Lung (tissue), 12 donors: Measurements from ENCODE around the gene DYNLL2. TPM values are rescaled to one million over a fixed set of nuclear protein-coding genes. Genes with fewer than 3 reads are reported as not detected.

Source experiments
- ATAC-seq: fragments of 200-7000 bp; cut with Tn5 transposase; one replicate; pipeline ENCODE4 v1.9.1; 2020; ENCODE audit warnings: moderate number of reproducible peaks; ENCODE audit not compliant: insufficient read depth, low FRiP score
- DNase-seq, 3 donors: peaks; one replicate each; pipeline ENCODE4 v3.0.0-alpha.2; 2013 to 2017
- H3K27ac ChIP-seq, 2 donors: one replicate each; pipeline ENCODE4 v1.5.1; 2013; ENCODE audit warnings: mild to moderate bottlenecking in 2 of 2, moderate library complexity in 2 of 2, control low read depth in 1 of 2, inconsistent platforms in 1 of 2, low read depth in 1 of 2, low read length in 1 of 2
- H3K27me3 ChIP-seq, 3 donors: one replicate each; pipeline ENCODE4 v1.5.1; 2013; ENCODE audit warnings: low read length in 2 of 3; ENCODE audit not compliant: control insufficient read depth in 3 of 3, insufficient read depth in 3 of 3
- H3K36me3 ChIP-seq, 4 donors: one replicate each; pipeline ENCODE4 v1.5.1; 2013; ENCODE audit warnings: low read length in 4 of 4, mild to moderate bottlenecking in 1 of 4, moderate library complexity in 1 of 4; ENCODE audit not compliant: control insufficient read depth in 4 of 4, insufficient read depth in 4 of 4
- H3K4me1 ChIP-seq, 5 donors: one replicate each; pipeline ENCODE4 v1.5.1; 2013; ENCODE audit warnings: low read length in 5 of 5, mild to moderate bottlenecking in 2 of 5, moderate library complexity in 1 of 5; ENCODE audit not compliant: control insufficient read depth in 5 of 5, insufficient read depth in 5 of 5
- H3K4me3 ChIP-seq: one replicate; pipeline ENCODE4 v1.5.1; 2013; ENCODE audit warnings: mild to moderate bottlenecking, control low read depth, moderate library complexity
- H3K9ac ChIP-seq, 2 donors: one replicate each; pipeline ENCODE4 v1.5.1; 2013; ENCODE audit warnings: low read length in 2 of 2, control low read depth in 1 of 2; ENCODE audit not compliant: insufficient read depth in 1 of 2
- H3K9me3 ChIP-seq, 4 donors: one replicate each; pipeline ENCODE4 v1.5.1; 2013; ENCODE audit warnings: low read length in 3 of 4, mild to moderate bottlenecking in 1 of 4, moderate library complexity in 1 of 4; ENCODE audit not compliant: control insufficient read depth in 4 of 4, insufficient read depth in 3 of 4
- CTCF ChIP-seq: IDR thresholded peaks from 2 replicates; pipeline ENCODE4 v1.5.1; 2012; ENCODE audit warnings: mild to moderate bottlenecking; ENCODE audit errors: control extremely low read depth, extremely low read depth
- WGBS, 2 donors: extraction: QIAGEN DNeasy Blood & Tissue Kit; methylation state at CpG; one replicate each; pipeline ENCODE4 v1.1.7; 2013; 5-methylcytosine and 5-hydroxymethylcytosine counted together
- polyA plus RNA-seq, 2 donors: library from polyadenylated mRNA; stranded (reverse); fragments of 200-250 nt; gene quantifications; one replicate each; pipeline ENCODE4 v1.2.1, GENCODE V29; 2013
- total RNA-seq, 2 donors: library from RNA; depleted of rRNA in 1 of 2; stranded (reverse); fragments of >200 nt in 1 of 2; gene quantifications; one replicate each; pipeline ENCODE4 v1.2.1, GENCODE V29; 2014 to 2021
- donor health status: control.
- donor health status: control.
- donor health status: Bipolar disorder and iron deficiency.
- donor health status: healthy.
- donor health status: DM: yes; HTN: yes; CAD: no.

The DYNLL2 gene
- total and polyA plus RNA-seq, 4 donors, result 21.8 to 36.5 (median 26.6) TPM

- 71 to 83% methylated on average over 5 of the region's 5 CpGs for WGBS, 2 donors
- no peak for ATAC-seq
These were observed 26.8 kb downstream of the DYNLL2 start for GRCh38 chr17:58110012-58110411.

DNA sequence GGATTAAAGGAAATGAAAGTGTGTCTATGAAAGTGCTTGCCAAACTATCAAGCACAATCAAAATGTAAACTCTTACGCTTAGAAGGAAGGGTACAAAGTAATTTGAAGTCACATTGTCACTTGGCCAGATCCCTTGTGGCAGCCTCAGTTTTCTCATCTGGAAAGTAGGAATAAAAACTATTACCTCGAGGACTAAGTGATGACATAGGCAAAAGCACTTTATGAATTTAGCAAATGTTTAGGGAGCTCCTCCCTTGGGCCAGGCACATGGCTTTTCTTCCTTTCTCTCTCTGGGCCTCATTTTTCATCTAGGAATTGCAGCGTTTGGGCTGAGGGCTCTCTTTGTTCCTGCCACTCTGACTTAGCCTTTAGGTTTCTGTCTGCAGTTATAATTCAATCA, 28.5 kb downstream of the DYNLL2 start:
- no peak for ATAC-seq
- Histone ChIP-seq H3K27ac (no peak overlapping the region), H3K9me3 (no peaks in the 10 kb centered on the region), H3K27me3 (peaks cover 0 to 3% (median 0%) of the 10 kb centered on the region in 3 donors), H3K4me1 (no peaks in the 10 kb centered on the region), H3K9ac (no peak overlapping the region), H3K36me3 (no peaks in the 10 kb centered on the region), H3K4me3 (no peak overlapping the region)
- no peak for DNase-seq
- no peak for TF ChIP-seq CTCF
- WGBS, 2 donors, result 67 to 87% methylated on average over 3 of the region's 3 CpGs

More at GRCh38 chr17:58110012-58110411, 26.8 kb downstream of the DYNLL2 start:
- Histone ChIP-seq H3K36me3 (no peaks in the 10 kb centered on the region), H3K27me3 (no peaks in the 10 kb centered on the region), H3K4me1 (no peaks in the 10 kb centered on the region), H3K4me3 (no peak overlapping the region), H3K9me3 (no peaks in the 10 kb centered on the region), H3K9ac (no peak overlapping the region), H3K27ac (no peak overlapping the region)
- TF ChIP-seq CTCF, result no peak
- no peak for DNase-seq

- Histone ChIP-seq H3K9ac (no peak overlapping the region), H3K4me1 (no peaks in the 10 kb centered on the region), H3K9me3 (no peaks in the 10 kb centered on the region), H3K36me3 (no peaks in the 10 kb centered on the region), H3K27me3 (peaks cover 0 to 3% (median 0%) of the 10 kb centered on the region in 3 donors), H3K4me3 (no peak overlapping the region), H3K27ac (no peak overlapping the region)
- DNase-seq, result peak; percentile 74 to 77 (median 76)
- TF ChIP-seq CTCF, result peak; percentile 97
- ATAC-seq, result peak; percentile 77
- WGBS, 2 donors, result 36 to 38% methylated on average over 17 of the region's 17 CpGs
These were observed 29.9 kb downstream of the DYNLL2 start for GRCh38 chr17:58112970-58113631.

DNA sequence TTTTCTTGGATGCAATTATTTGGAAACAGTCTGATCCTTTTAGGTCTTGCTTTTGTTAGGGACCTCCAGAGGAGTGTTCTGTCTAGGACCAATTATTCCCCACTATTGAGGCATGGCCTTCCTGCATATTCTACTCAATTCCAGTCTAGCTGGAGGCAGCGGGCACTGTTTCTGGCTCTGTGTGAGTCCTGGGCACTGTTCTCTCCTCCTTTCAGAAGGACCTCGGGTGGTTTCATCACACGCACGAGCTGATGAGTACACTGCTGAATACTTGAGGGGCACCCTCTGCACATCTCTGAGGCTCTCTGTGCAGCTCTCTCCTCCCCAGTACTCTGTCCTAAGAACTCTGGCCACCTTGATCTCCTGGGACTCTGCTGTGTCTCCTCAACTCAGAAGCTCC, 30.7 kb downstream of the DYNLL2 start:
- DNase-seq (no peak), ATAC-seq (no peak)
- no peaks in the 10 kb centered on the region for H3K4me1 ChIP-seq
- no peak for TF ChIP-seq CTCF
- no peak overlapping the region for H3K4me3 ChIP-seq
- H3K27ac ChIP-seq, result no peak overlapping the region
- peaks cover 0 to 3% (median 0%) of the 10 kb centered on the region in 3 donors for H3K27me3 ChIP-seq
- H3K9ac ChIP-seq, result no peak overlapping the region
- H3K36me3 ChIP-seq, result no peaks in the 10 kb centered on the region
- no peaks in the 10 kb centered on the region for H3K9me3 ChIP-seq
- WGBS, 2 donors, result 77 to 82% methylated on average over 4 of the region's 4 CpGs
